GM21390 (cell line): ENCODE results near the gene WDR33.

Experiments used
- ATAC-seq: cut with Tn5 transposase; IDR thresholded peaks from one replicate; pipeline ENCODE4 v1.9.1; 2021; ENCODE audit not compliant: unreplicated experiment

The WDR33 gene

GRCh38 chr2:127698553-127699355 lies 112.2 kb downstream of the WDR33 start:
- ATAC-seq = no peak

- no peak for ATAC-seq
Measured at GRCh38 chr2:127697482-127698180, 113.3 kb downstream of the WDR33 start.

- ATAC-seq = no peak
Measured at GRCh38 chr2:127695491-127696472, 115.2 kb downstream of the WDR33 start.

- no peak for ATAC-seq
Measured at GRCh38 chr2:127694986-127695385, 116.0 kb downstream of the WDR33 start.

- no peak for ATAC-seq
Measured at GRCh38 chr2:127690696-127691095, 120.3 kb downstream of the WDR33 start.

GRCh38 chr2:127688405-127688804 lies 122.6 kb downstream of the WDR33 start:
- ATAC-seq = no peak

- ATAC-seq = no peak
Measured at GRCh38 chr2:127685410-127686080, 125.4 kb downstream of the WDR33 start.

- no peak for ATAC-seq
Measured at GRCh38 chr2:127683757-127684156, 127.2 kb downstream of the WDR33 start.

- ATAC-seq = no peak
Measured at GRCh38 chr2:127683056-127683455, 127.9 kb downstream of the WDR33 start.

GRCh38 chr2:127681976-127682857 lies 128.8 kb downstream of the WDR33 start:
- no peak for ATAC-seq

- ATAC-seq = no peak
Measured at GRCh38 chr2:127681288-127681804, 129.6 kb downstream of the WDR33 start.

- no peak for ATAC-seq
Measured at GRCh38 chr2:127680706-127681287, 130.2 kb downstream of the WDR33 start.

GRCh38 chr2:127679680-127680361 lies 131.2 kb downstream of the WDR33 start:
- ATAC-seq = no peak

GRCh38 chr2:127678991-127679390 lies 132.0 kb downstream of the WDR33 start:
- ATAC-seq = no peak

GRCh38 chr2:127678531-127678930 lies 132.4 kb downstream of the WDR33 start:
- ATAC-seq = no peak

- ATAC-seq = no peak
Measured at GRCh38 chr2:127676906-127677305, 134.1 kb downstream of the WDR33 start.

GRCh38 chr2:127675331-127676261 lies 135.4 kb downstream of the WDR33 start, which contains the start of gene LIMS2:
TSS of gene LIMS2 (minus strand) at chr2:127675530. CDS start at chr2:127675024, 506 bp downstream.
- no peak for ATAC-seq
